NAMALWA (cell line): Measurements from ENCODE around the gene SAXO2.
"Not testable (repeated sequence)": the region's sequence is repeated elsewhere in the genome, so short reads cannot be mapped to it uniquely, and the experiment has no call there.

Experiments
- DNase-seq: peaks from one replicate; pipeline ENCODE4 v3.0.0-alpha.2; 2015; ENCODE audit warnings: low spot score

SAXO2 gene

GRCh38 chr15:82262422-82263026 lies at the start of gene SAXO2, which contains the start of gene EFL1:
Gene SAXO2 (plus strand): TSS chr15:82262818. CDS start chr15:82262880, 62 bp downstream.
Gene EFL1 (minus strand): TSS chr15:82262734. CDS start chr15:82261778, 956 bp downstream.
- DNase-seq, result peak; percentile 89

- DNase-seq, result not testable (repeated sequence)
Observed at GRCh38 chr15:82216092-82216491, 46.5 kb upstream of the SAXO2 start.

- DNase-seq, result peak; percentile 44
Observed at GRCh38 chr15:82221535-82221934, 41.1 kb upstream of the SAXO2 start.

GRCh38 chr15:82228750-82229149 lies 33.9 kb upstream of the SAXO2 start:
- no peak for DNase-seq

GRCh38 chr15:82231233-82231632 lies 31.4 kb upstream of the SAXO2 start:
- DNase-seq, result no peak

GRCh38 chr15:82231842-82232241 lies 30.8 kb upstream of the SAXO2 start:
- no peak for DNase-seq

- not testable (repeated sequence) for DNase-seq
Observed at GRCh38 chr15:82237944-82238534, 24.6 kb upstream of the SAXO2 start.

GRCh38 chr15:82239685-82240391 lies 22.8 kb upstream of the SAXO2 start:
- no peak for DNase-seq

GRCh38 chr15:82241836-82242499 lies 20.6 kb upstream of the SAXO2 start:
- DNase-seq, result not testable (repeated sequence)

- DNase-seq, result not testable (repeated sequence)
Observed at GRCh38 chr15:82243644-82244043, 19.0 kb upstream of the SAXO2 start.

- not testable (repeated sequence) for DNase-seq
Observed at GRCh38 chr15:82245956-82246355, 16.7 kb upstream of the SAXO2 start.

GRCh38 chr15:82248261-82248660 lies 14.4 kb upstream of the SAXO2 start:
- not testable (repeated sequence) for DNase-seq

- peak; percentile 71 for DNase-seq
Observed at GRCh38 chr15:82261566-82262421, 824 bp upstream of the SAXO2 start.

GRCh38 chr15:82263350-82263749 lies 732 bp downstream of the SAXO2 start:
- peak; percentile 12 for DNase-seq

- not testable (repeated sequence) for DNase-seq
Observed at GRCh38 chr15:82267137-82267536, 4.5 kb downstream of the SAXO2 start.

GRCh38 chr15:82268454-82268853 lies 5.8 kb downstream of the SAXO2 start:
- not testable (repeated sequence) for DNase-seq

GRCh38 chr15:82272154-82272553 lies 9.5 kb downstream of the SAXO2 start:
- no peak for DNase-seq

GRCh38 chr15:82275410-82275809 lies 12.8 kb downstream of the SAXO2 start:
- no peak for DNase-seq

- DNase-seq, result not testable (repeated sequence)
Observed at GRCh38 chr15:82281276-82281675, 18.7 kb downstream of the SAXO2 start.

- DNase-seq, result not testable (repeated sequence)
Observed at GRCh38 chr15:82282386-82282785, 19.8 kb downstream of the SAXO2 start.

- DNase-seq, result not testable (repeated sequence)
Observed at GRCh38 chr15:82284381-82284780, 21.8 kb downstream of the SAXO2 start.
